NOMO-1 (cell line): ENCODE results near the gene BNC2.

Experiments
- DNase-seq, 2 experiments: peaks; one replicate each; lab custom pipeline; 2025; ENCODE audit not compliant: unreplicated experiment in 2 of 2; lab: John Stamatoyannopoulos, UW

BNC2 gene

GRCh38 chr9:16821344-16821743 is 49.1 kb downstream of the BNC2 start:
- no peak for DNase-seq

GRCh38 chr9:16817514-16817913 is 53.0 kb downstream of the BNC2 start:
- DNase-seq = no peak

- DNase-seq = no peak
These were observed 53.5 kb downstream of the BNC2 start for GRCh38 chr9:16817002-16817401.

- no peak for DNase-seq
These were observed 54.5 kb downstream of the BNC2 start for GRCh38 chr9:16816011-16816410.

DNA sequence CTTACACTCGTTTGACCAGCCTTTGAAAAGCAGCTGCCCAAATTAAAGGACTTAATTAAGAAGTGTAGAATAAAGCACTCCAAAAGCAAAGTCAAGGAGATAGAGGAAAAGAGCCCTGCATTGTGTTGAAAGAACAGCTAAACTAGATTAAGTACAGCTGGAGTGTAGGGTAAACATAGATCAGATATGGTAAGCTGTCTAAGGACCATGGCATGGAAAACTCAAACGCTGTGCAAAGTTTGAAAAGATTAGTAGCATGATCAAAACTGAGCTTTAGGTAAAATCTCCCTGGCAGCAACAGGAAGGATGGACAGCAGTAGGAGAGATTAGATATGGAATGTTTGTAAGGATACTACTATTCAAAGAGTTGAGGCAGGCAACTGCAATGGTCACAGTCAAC is 55.4 kb downstream of the BNC2 start:
- no peak for DNase-seq

DNA sequence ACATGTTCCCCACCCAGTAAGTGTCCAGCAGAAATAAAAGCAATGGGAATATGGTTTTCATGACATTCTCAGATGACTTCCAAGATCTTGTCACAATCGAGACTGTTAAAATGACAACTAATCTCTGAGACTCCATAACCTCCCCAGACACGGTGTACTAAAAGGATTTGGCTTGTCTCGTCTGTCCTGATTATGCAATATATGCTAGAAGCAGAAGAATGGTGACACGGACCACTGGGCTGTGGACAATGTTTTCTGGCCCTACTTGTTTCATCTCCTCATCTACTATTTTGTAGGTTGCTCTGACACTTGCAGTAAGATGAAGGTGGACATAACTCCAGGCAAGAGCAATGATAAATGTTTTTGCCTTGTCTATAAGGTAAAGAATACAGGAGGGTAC is 56.6 kb downstream of the BNC2 start:
- no peak for DNase-seq

DNA sequence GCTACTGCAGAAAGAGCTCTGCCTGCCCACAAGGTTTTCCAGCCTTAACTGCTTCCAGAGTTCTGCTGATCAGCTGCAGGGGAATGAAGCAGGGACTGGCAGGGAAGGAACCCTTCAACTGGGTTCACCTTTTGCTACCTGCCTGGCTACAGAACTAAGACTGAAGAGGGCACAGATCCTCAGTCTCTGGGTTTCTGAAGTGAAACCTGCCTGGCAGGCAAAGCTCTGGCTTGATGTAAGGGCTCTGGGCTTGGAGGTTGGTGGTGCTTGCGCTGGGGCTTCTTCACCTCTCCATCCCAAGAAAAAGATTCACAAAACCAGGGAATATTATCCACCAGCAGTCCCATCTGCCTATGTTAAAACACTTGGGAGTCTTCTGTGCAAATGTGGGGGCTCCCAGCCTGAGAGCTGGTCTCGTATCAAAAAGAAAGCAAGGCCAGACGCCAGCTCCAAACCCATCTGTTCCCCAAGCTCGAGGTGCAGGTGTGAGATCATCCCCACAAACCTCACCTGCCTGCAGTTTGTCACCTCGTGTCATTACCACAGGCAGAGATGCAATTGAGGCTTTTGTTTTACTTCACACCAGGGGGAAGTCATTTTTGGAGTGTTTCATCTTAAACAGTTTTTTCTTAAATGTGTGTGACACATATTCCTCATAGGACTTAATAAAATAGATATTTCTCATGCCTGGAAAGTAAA is 58.3 kb downstream of the BNC2 start:
- DNase-seq = no peak

GRCh38 chr9:16809912-16810610 is 60.4 kb downstream of the BNC2 start:
- DNase-seq = no peak

GRCh38 chr9:16806674-16807073 is 63.8 kb downstream of the BNC2 start:
- DNase-seq = no peak

DNA sequence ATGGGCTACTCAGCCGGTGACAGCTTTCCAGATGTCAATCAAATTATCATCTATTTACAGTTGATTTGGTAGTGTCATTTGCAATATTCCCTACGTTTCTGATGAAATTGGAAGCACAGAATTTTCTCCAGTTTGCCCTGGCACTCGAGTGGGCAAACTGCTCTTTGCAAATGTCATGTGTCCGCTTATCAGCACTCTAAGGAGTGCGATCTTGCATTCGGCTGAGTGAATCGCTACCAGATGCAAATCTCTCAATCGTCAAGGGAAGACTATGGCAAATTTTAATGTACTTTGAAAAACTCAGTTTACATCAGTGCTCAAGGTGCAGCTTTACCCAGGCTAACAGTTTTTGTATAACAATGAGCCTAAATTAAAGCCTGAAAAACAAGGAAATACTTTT is 66.8 kb downstream of the BNC2 start:
- no peak for DNase-seq

DNA sequence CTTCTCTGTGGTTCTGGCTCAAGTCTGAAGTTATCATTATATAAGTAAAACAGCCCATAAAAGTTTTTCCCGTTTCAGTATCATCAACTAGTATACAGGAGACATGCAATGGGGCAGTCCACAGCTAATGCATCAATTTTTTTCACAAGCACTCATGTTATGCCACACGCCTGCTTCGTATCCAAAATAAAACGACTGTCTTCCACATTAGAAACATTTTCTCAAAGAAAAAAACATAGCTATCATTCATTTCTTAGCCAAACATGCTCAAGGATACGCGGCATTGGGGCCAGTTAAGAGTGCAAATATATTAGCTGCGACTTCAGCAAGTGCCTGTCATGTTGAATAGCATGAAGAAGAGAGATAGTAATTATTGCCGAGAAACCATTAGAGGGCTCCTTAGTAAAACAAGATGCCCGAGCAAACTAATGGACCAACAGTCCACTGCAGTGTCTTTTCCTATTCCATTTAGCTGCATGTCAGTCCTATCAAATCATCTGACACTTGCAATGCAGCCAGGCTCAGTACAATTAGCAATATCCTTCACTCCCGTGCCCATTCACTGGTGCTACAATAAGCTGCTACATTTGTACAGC is 68.5 kb downstream of the BNC2 start:
- no peak for DNase-seq

GRCh38 chr9:16796304-16796825 is 74.1 kb downstream of the BNC2 start:
- no peak for DNase-seq

- DNase-seq = no peak
These were observed 75.4 kb downstream of the BNC2 start for GRCh38 chr9:16794871-16795639.

GRCh38 chr9:16794103-16794502 is 76.4 kb downstream of the BNC2 start:
- DNase-seq = no peak

GRCh38 chr9:16787724-16788123 is 82.7 kb downstream of the BNC2 start:
- DNase-seq = no peak

GRCh38 chr9:16784002-16784401 is 86.5 kb downstream of the BNC2 start:
- no peak for DNase-seq

DNA sequence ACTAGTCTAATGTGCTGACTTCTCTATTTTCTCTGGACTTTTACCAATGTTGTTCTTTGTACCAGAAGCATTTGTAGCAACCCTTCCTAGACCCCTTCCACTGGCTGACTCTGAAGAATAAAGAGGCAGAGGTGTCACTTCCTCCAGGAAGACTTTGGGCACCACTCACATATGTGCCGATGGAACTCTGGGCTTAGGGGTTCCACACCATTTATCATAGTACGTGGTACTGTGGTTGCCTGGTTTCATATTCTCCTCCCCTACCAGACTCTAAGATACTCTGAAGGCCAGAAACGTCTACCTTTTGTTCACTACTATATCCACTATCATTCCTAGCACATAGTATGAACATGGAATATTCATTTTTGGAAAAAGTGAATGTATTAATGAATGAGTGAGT is 88.0 kb downstream of the BNC2 start:
- no peak for DNase-seq

DNA sequence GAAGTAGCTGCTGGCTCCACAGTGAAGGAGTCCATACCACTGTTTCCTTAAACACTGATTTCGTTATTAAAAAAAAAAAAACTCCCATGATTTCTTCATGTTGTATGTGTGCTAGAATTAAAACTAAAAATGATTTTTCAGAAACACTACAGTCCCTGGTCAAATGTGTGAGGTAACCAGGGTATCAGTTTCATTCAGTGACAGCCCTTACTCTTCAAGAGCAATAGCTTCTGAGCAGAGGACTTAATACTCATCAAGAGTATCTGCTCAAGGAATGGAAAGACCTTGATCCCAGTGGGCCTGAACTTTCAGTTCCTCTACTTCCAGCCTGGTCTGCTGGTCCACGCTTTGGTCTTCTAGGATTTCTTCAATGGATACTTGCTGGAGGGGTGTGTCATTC is 95.1 kb downstream of the BNC2 start:
- no peak for DNase-seq

- no peak for DNase-seq
These were observed 96.9 kb downstream of the BNC2 start for GRCh38 chr9:16773617-16774016.

GRCh38 chr9:16773116-16773515 is 97.4 kb downstream of the BNC2 start:
- DNase-seq = no peak

- no peak for DNase-seq
These were observed 99.1 kb downstream of the BNC2 start for GRCh38 chr9:16771356-16771755.
